Fibroblast of lung (primary cell): ENCODE results near the gene ZNF502.

Experiments
- CTCF ChIP-seq, 2 donors: IDR thresholded peaks in 1 of 2; conservative IDR thresholded peaks in 1 of 2; 1 replicate in 1 of 2; 2 replicates in 1 of 2; pipeline ENCODE4 v1.5.1; 2011 to 2012; ENCODE audit warnings: low read length in 2 of 2, control low read depth in 1 of 2, inconsistent platforms in 1 of 2, low read depth in 1 of 2, mild to moderate bottlenecking in 1 of 2
- EZH2 ChIP-seq: IDR thresholded peaks from 2 replicates; pipeline ENCODE4 v1.5.1; 2012; ENCODE audit warnings: low read length, control low read depth, mild to moderate bottlenecking; ENCODE audit errors: missing control alignments

GRCh38 chr3:44729384-44729910 is 17.0 kb downstream of the ZNF502 start, which contains the start of gene ZNF501:
- TF ChIP-seq EZH2, result no peak
- TF ChIP-seq CTCF (conservative IDR thresholded peaks at IDR 0.05 in 1 of 2, IDR thresholded peaks at IDR 0.05 in 1 of 2; ENCODE audit: low read depth in 1 of 2, low read length in 2 of 2), result no peak
